ENCODE data around the gene CRISP3. TPM values are rescaled to one million over a fixed set of nuclear protein-coding genes. Genes with fewer than 3 reads are reported as not detected.

Gene CRISP3
- total RNA-seq, 1 donor from 2014 or later, result not detected

GRCh38 chr6:49764571-49765236 lies 20.5 kb upstream of the CRISP3 start:
- H3K4me3 Mint-ChIP-seq (ENCODE audit: unreplicated experiment), result no peak overlapping the region
- no peaks in the 10 kb centered on the region for H3K36me3 Mint-ChIP-seq (ENCODE audit: unreplicated experiment)
- H3K9me3 Mint-ChIP-seq (ENCODE audit: unreplicated experiment), result no peaks in the 10 kb centered on the region
- H3K27me3 Mint-ChIP-seq (ENCODE audit: unreplicated experiment), result no peaks in the 10 kb centered on the region
- H3K4me1 Mint-ChIP-seq (ENCODE audit: low read depth, unreplicated experiment), result no peaks in the 10 kb centered on the region
- no peak for TF ChIP-seq CTCF (IDR thresholded peaks at IDR 0.05; ENCODE audit: partially characterized antibody, unreplicated experiment)
- H3K27ac Mint-ChIP-seq (ENCODE audit: unreplicated experiment), result no peak overlapping the region
- no peak for DNase-seq

GRCh38 chr6:49743429-49743828 lies 759 bp downstream of the CRISP3 start:
- no peaks in the 10 kb centered on the region for H3K4me1 Mint-ChIP-seq (ENCODE audit: low read depth, unreplicated experiment)
- no peaks in the 10 kb centered on the region for H3K9me3 Mint-ChIP-seq (ENCODE audit: unreplicated experiment)
- no peak for TF ChIP-seq CTCF (IDR thresholded peaks at IDR 0.05; ENCODE audit: partially characterized antibody, unreplicated experiment)
- H3K36me3 Mint-ChIP-seq (ENCODE audit: unreplicated experiment), result no peaks in the 10 kb centered on the region
- H3K27me3 Mint-ChIP-seq (ENCODE audit: unreplicated experiment), result peaks cover 2% of the 10 kb centered on the region
- DNase-seq, result no peak
- no peak overlapping the region for H3K27ac Mint-ChIP-seq (ENCODE audit: unreplicated experiment)
- H3K4me3 Mint-ChIP-seq (ENCODE audit: unreplicated experiment), result no peak overlapping the region

DNA sequence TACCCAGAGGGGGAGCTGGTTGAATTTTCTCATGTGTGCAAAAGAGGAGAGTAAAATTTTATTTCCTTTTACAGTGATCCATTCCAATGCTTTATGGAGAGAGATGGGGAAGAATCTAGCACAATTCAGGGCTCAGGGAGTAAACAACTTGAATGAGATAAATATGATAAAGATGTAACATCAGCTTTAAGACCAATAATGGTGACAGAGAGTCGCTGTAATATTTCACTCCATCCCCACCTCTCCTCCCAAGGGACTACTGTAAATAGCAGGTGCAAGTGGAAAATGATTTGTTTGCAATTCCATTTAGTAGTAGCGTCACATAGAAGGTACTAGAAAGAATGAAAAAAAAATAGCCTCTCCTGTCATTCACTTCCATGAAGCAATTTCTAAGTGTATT lies 4.8 kb downstream of the CRISP3 start:
- H3K27me3 Mint-ChIP-seq (ENCODE audit: unreplicated experiment), result peaks cover 2% of the 10 kb centered on the region
- H3K4me3 Mint-ChIP-seq (ENCODE audit: unreplicated experiment), result no peak overlapping the region
- no peaks in the 10 kb centered on the region for H3K4me1 Mint-ChIP-seq (ENCODE audit: low read depth, unreplicated experiment)
- H3K27ac Mint-ChIP-seq (ENCODE audit: unreplicated experiment), result no peak overlapping the region
- H3K36me3 Mint-ChIP-seq (ENCODE audit: unreplicated experiment), result no peaks in the 10 kb centered on the region
- no peak for DNase-seq
- TF ChIP-seq CTCF (IDR thresholded peaks at IDR 0.05; ENCODE audit: partially characterized antibody, unreplicated experiment), result no peak
- H3K9me3 Mint-ChIP-seq (ENCODE audit: unreplicated experiment), result no peaks in the 10 kb centered on the region

- Mint-ChIP-seq H3K36me3 (ENCODE audit: unreplicated experiment) (no peaks in the 10 kb centered on the region), H3K4me1 (ENCODE audit: low read depth, unreplicated experiment) (no peaks in the 10 kb centered on the region), H3K9me3 (ENCODE audit: unreplicated experiment) (no peaks in the 10 kb centered on the region), H3K27ac (ENCODE audit: unreplicated experiment) (no peak overlapping the region), H3K27me3 (ENCODE audit: unreplicated experiment) (peaks cover 2% of the 10 kb centered on the region), H3K4me3 (ENCODE audit: unreplicated experiment) (no peak overlapping the region)
- no peak for DNase-seq
- no peak for TF ChIP-seq CTCF (IDR thresholded peaks at IDR 0.05; ENCODE audit: partially characterized antibody, unreplicated experiment)
Measured at GRCh38 chr6:49736017-49736508, 8.1 kb downstream of the CRISP3 start.

GRCh38 chr6:49733680-49734079 lies 10.5 kb downstream of the CRISP3 start:
- no peak for TF ChIP-seq CTCF (IDR thresholded peaks at IDR 0.05; ENCODE audit: partially characterized antibody, unreplicated experiment)
- H3K4me1 Mint-ChIP-seq (ENCODE audit: low read depth, unreplicated experiment), result no peaks in the 10 kb centered on the region
- no peak for DNase-seq
- H3K9me3 Mint-ChIP-seq (ENCODE audit: unreplicated experiment), result peaks cover 1% of the 10 kb centered on the region
- H3K27me3 Mint-ChIP-seq (ENCODE audit: unreplicated experiment), result no peaks in the 10 kb centered on the region
- H3K4me3 Mint-ChIP-seq (ENCODE audit: unreplicated experiment), result no peak overlapping the region
- no peak overlapping the region for H3K27ac Mint-ChIP-seq (ENCODE audit: unreplicated experiment)
- no peaks in the 10 kb centered on the region for H3K36me3 Mint-ChIP-seq (ENCODE audit: unreplicated experiment)

Measured in glutamatergic neuron (in vitro differentiated cells).